HepG2 (cell line): ENCODE results near the gene BLOC1S4. TPM values are rescaled to one million over a fixed set of nuclear protein-coding genes. Genes with fewer than 3 reads are reported as not detected.

Experiments used
- AFF4 ChIP-seq: sonication (generic); formaldehyde crosslinking; IDR thresholded peaks from 2 replicates; pipeline ENCODE4 v1.4.0; 2020; ENCODE audit warnings: missing genetic modification reagents
- ASH2L ChIP-seq: fragments of 300-600, 200-600 bp; sonication (generic); IDR thresholded peaks from 2 replicates; pipeline ENCODE4 v1.7.0; 2017; ENCODE audit warnings: low read depth, mild to moderate bottlenecking, moderate library complexity, mixed read lengths, low read length; ENCODE audit not compliant: insufficient read length
- BRF2 ChIP-seq: sonication (generic); formaldehyde crosslinking; IDR thresholded peaks from 2 replicates; pipeline ENCODE4 v1.8.1; 2022; ENCODE audit warnings: mild to moderate bottlenecking, missing genetic modification reagents
- DDIT3 ChIP-seq: sonication (generic); formaldehyde crosslinking; IDR thresholded peaks from 2 replicates; pipeline ENCODE4 v1.4.0; 2020; ENCODE audit warnings: mild to moderate bottlenecking, missing genetic modification reagents
- ETV6 ChIP-seq: sonication (generic); formaldehyde crosslinking; conservative IDR thresholded peaks from 2 replicates; pipeline ENCODE4 v1.4.0; 2020; ENCODE audit warnings: missing genetic modification reagents
- HOXA5 ChIP-seq: sonication (generic); formaldehyde crosslinking; IDR thresholded peaks from 2 replicates; pipeline ENCODE4 v1.4.0; 2020; ENCODE audit warnings: missing genetic modification reagents
- PRDM10 ChIP-seq: sonication (generic); formaldehyde crosslinking; IDR thresholded peaks from 2 replicates; pipeline ENCODE4 v1.4.0; 2020; ENCODE audit warnings: low read depth, missing genetic modification reagents
- RXRB ChIP-seq: IDR thresholded peaks from 2 replicates; pipeline ENCODE4 v1.6.1; 2016; ENCODE audit warnings: borderline replicate concordance, missing genetic modification reagents, missing compliant biosample characterization
- SMARCC2 ChIP-seq: fragments of 450-650 bp; IDR thresholded peaks from 2 replicates; pipeline ENCODE4 v1.6.1; 2017; ENCODE audit warnings: antibody characterized with exemption, mild to moderate bottlenecking
- SMARCE1 ChIP-seq: fragments of 450-650 bp; IDR thresholded peaks from 2 replicates; pipeline ENCODE4 v1.6.1; 2017; ENCODE audit warnings: borderline replicate concordance
- TBL1XR1 ChIP-seq: fragments of 150-350 bp; IDR thresholded peaks from 2 replicates; pipeline ENCODE4 v1.6.1; 2014; ENCODE audit warnings: borderline replicate concordance, low read length; ENCODE audit not compliant: partially characterized antibody
- ZBTB37 ChIP-seq: sonication (generic); formaldehyde crosslinking; IDR thresholded peaks from 2 replicates; pipeline ENCODE4 v1.4.0; 2020; ENCODE audit warnings: mild to moderate bottlenecking, missing genetic modification reagents
- ZFP62 ChIP-seq: sonication (generic); formaldehyde crosslinking; IDR thresholded peaks from 2 replicates; pipeline ENCODE4 v1.4.0; 2020; ENCODE audit warnings: missing genetic modification reagents
- ZIK1 ChIP-seq: sonication (generic); formaldehyde crosslinking; IDR thresholded peaks from 2 replicates; pipeline ENCODE4 v1.5.0; 2020; ENCODE audit warnings: mild to moderate bottlenecking, low read depth, missing genetic modification reagents, borderline replicate concordance
- ZNF207 ChIP-seq: fragments of 450-650 bp; IDR thresholded peaks from 2 replicates; pipeline ENCODE4 v1.6.1; 2016; ENCODE audit warnings: antibody characterized with exemption, borderline replicate concordance
- ZNF639 ChIP-seq: conservative IDR thresholded peaks from 2 replicates; pipeline ENCODE4 v1.6.1; 2018; ENCODE audit warnings: missing genetic modification reagents
- ZNF816 ChIP-seq: sonication (generic); formaldehyde crosslinking; IDR thresholded peaks from 2 replicates; pipeline ENCODE4 v1.8.0; 2022; ENCODE audit warnings: missing genetic modification reagents, mild to moderate bottlenecking, borderline replicate concordance
- polyA plus RNA-seq, 8 experiments: library from polyadenylated mRNA; depleted of rRNA in 3 of 8; stranded (reverse) in 7 of 8; unstranded in 1 of 8; fragments of >200 nt; fragmentation: Illumina TruSeq in 4 of 8; extraction: Trizol in 4 of 8; gene quantifications; 2 replicates each; pipeline versions ENCODE4 v1.2.1 to v1.2.3, GENCODE V29; 2011 to 2016; ENCODE audit warnings: low read depth in 4 of 8, missing spikeins in 1 of 8, mixed read lengths in 1 of 8; ENCODE audit not compliant: insufficient read depth in 1 of 8
- total RNA-seq, 5 experiments: library from RNA; depleted of rRNA; stranded (reverse); fragments of >200 nt; fragmentation: Illumina TruSeq; extraction: Trizol; gene quantifications; 2 replicates each; pipeline ENCODE4 v1.2.3, GENCODE V29; 2016; ENCODE audit warnings: low read depth in 1 of 5

BLOC1S4 gene
- total and polyA plus RNA-seq, 2 of the 13 experiments (the other 11 are each of a cell fraction or from before 2014, with no cell fraction given): 15.5 to 20.9 TPM

- TF ChIP-seq PRDM10 (CRISPR knock-in tag) (peak; percentile 47; the same call in 1 of the 2 replicates), ZIK1 (CRISPR knock-in tag) (0 out of 2 replicates have a peak, but pooled peaks have one; percentile 26), SMARCE1 (no peak), BRF2 (CRISPR knock-in tag) (0 out of 2 replicates have a peak, but pooled peaks have one; percentile 44), HOXA5 (CRISPR knock-in tag) (peak; percentile 55; the same call in 1 of the 2 replicates), AFF4 (CRISPR knock-in tag) (no peak), SMARCC2 (no peak), ZNF639 (CRISPR knock-in tag) (0 out of 2 replicates have a peak, but pooled peaks have one; percentile 17), ZNF816 (no peak), ZNF207 (no peak), ZFP62 (CRISPR knock-in tag) (no peak), ASH2L (no peak), TBL1XR1 (peak; percentile 94), ZBTB37 (CRISPR knock-in tag) (peak; percentile 83), DDIT3 (CRISPR knock-in tag) (no peak), RXRB (CRISPR knock-in tag) (peak; percentile 98), ETV6 (0 out of 2 replicates have a peak, but pooled peaks have one; percentile 24)
These were observed 39.2 kb downstream of the BLOC1S4 start (continued) for GRCh38 chr4:6755088-6755753.
